Renal pelvis (tissue), 4 donors: Measurements from ENCODE around the gene STK39. TPM values are rescaled to one million over a fixed set of nuclear protein-coding genes. Genes with fewer than 3 reads are reported as not detected.
A peak's percentile ranks its signal among the peaks of the same experiment; 100 is the strongest.
"Not testable (repeated sequence)": the region's sequence is repeated elsewhere in the genome, so short reads cannot be mapped to it uniquely, and the experiment has no call there.

ENCODE experiments used
- DNase-seq: peaks from one replicate; pipeline ENCODE4 v3.0.0-alpha.2; 2013
- polyA plus RNA-seq, 3 donors: library from polyadenylated mRNA; unstranded; fragments of 120-200 nt; gene quantifications; one replicate each; pipeline ENCODE4 v1.2.1, GENCODE V29; 2013; ENCODE audit not compliant: insufficient read length in 3 of 3

The STK39 gene
- polyA plus RNA-seq, 3 donors, result 28.7 to 30.0 (median 30.0) TPM

- DNase-seq, result no peak
These were observed 108.5 kb downstream of the STK39 start for GRCh38 chr2:168138901-168139300.

- no peak for DNase-seq
These were observed 109.0 kb downstream of the STK39 start for GRCh38 chr2:168138374-168138773.

- DNase-seq, result no peak
These were observed 109.8 kb downstream of the STK39 start for GRCh38 chr2:168137510-168138180.

GRCh38 chr2:168136392-168136977 is 110.9 kb downstream of the STK39 start:
- no peak for DNase-seq

- no peak for DNase-seq
These were observed 111.8 kb downstream of the STK39 start for GRCh38 chr2:168135630-168136029.

DNA sequence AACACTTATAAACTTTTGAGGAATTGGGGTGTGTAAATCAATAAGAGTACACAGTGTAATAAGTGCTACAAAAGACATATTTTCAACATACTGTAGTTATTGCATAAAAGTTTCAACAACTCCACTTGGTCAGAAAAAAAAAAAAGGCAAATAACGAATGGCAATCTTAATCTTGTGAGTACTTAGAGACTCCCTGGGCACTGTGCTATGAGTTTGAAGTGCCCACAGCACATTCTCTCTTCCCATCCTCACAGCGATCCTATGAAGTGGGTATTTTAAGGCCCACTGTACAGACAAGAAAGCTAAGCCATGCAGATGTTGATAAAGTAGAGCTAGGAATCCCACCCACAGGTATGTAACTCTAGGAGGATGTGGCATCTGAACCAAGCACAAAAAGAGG is 112.3 kb downstream of the STK39 start:
- no peak for DNase-seq

GRCh38 chr2:168134485-168134884 is 112.9 kb downstream of the STK39 start:
- no peak for DNase-seq

GRCh38 chr2:168132389-168132788 is 115.0 kb downstream of the STK39 start:
- no peak for DNase-seq

- no peak for DNase-seq
These were observed 117.0 kb downstream of the STK39 start for GRCh38 chr2:168130346-168130745.

- DNase-seq, result no peak
These were observed 120.0 kb downstream of the STK39 start for GRCh38 chr2:168127371-168127770.

DNA sequence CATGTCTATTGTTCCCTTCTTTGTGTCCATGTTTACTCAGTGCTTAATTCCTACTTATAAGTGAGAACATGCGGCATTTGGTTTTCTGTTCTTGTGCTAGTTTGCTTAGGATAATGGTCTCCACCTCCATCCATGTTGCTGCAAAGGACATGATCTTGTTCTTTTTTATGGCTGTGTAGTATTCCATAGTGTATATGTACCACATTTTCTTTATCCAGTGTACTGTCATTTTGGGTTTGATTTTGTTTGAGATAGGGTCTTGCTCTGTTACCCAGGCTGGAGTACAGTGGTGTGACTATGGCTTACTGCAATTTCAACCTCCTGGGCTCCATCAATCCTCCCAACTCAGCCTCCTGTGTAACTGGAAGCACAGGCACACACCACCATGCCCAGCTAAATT is 125.2 kb downstream of the STK39 start:
- DNase-seq, result not testable (repeated sequence)

DNA sequence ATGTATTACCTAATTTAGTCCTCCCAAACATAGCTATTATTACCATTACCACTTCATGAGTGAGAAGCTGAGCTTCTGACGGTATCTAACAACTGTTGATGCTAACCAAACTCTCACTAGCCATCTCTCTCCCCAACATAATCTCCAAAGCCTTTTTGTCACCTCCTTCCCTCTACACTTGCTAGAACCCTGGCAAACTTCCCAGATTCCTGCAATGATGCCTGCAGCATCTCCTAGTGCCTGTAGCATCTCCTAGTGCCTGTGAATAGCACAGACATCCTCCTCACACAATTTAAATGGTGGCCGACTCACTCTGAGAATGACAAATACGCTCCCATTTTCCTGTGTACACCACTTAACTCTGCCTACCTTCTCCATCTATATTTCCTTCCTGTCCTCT is 126.7 kb downstream of the STK39 start:
- DNase-seq, result no peak

- DNase-seq, result no peak
These were observed 127.1 kb downstream of the STK39 start for GRCh38 chr2:168120310-168120709.

DNA sequence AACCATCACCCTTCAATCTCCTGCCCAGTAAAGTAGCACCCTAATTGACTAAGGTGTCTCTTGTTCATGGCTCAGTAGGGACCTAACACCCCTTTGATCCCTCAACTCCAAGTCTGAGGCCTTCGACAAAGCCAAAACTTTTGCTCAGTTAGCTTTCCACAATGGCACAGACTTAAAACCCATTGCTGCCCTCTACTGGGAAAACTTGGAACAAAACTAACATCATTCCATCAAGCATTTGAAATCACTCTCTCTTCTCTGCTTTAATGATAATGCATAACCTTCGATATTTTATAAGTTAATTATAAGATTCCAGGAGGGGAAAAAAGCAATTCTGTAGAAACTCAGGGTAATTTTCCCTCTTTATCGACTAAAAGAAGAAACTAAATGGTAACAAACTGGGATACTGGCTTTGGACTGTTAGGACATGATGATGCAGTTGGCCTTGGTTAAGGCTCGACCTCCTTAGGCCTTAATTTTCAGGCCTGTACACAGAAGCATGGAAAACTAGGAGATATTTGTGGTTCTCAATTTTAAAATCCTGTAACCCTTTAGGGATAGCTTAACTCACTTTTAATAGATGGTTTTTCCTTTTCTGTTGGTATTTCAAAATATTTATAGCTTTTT is 127.8 kb downstream of the STK39 start:
- DNase-seq, result peak; percentile 64

GRCh38 chr2:168118733-168119514 is 128.5 kb downstream of the STK39 start:
- DNase-seq, result peak; percentile 85

DNA sequence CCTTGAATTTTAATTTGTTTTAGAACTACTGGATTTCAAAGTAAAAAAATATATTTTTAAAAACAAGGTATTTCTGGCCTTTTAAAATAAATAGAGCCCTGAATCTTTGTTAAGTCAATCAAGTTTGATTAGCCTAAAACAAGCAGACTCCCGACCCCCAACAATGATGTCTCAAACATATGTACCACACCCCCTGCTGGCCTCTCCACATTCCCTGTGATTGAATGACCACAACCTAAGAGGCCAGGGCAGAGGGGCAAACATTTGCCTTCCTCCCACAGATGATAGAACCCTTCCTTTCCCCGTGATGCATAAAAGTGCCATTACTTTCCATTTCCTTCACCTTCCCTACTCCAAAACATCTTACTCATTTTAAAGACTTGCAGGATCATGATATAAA is 130.9 kb downstream of the STK39 start:
- DNase-seq, result no peak

GRCh38 chr2:168114619-168115018 is 132.8 kb downstream of the STK39 start:
- no peak for DNase-seq

GRCh38 chr2:168114040-168114439 is 133.4 kb downstream of the STK39 start:
- DNase-seq, result no peak

DNA sequence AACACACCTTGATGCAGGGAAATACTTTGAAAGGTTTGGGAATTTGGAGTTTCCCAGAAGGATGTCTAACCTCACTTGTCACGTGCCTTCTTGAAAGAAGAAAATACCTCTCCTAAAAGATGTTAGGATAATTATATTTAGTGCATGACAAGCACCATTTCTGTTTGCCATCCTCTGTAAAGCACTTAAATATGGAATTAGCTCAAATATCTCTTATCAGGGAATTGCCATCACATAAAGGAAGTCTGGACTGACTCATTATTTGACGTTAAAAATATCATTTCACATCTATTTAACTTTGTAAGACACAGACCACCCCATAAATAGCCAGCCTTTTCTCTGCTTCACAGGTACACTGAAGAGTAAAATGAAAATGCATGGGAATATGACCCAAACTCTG is 140.1 kb downstream of the STK39 start:
- no peak for DNase-seq

GRCh38 chr2:168105127-168105683 is 142.2 kb downstream of the STK39 start:
- no peak for DNase-seq

GRCh38 chr2:168097431-168097830 is 150.0 kb downstream of the STK39 start:
- peak; percentile 51 for DNase-seq

GRCh38 chr2:168096158-168096557 is 151.2 kb downstream of the STK39 start:
- no peak for DNase-seq
